Measurements from ENCODE around the gene MTOR.

DNA sequence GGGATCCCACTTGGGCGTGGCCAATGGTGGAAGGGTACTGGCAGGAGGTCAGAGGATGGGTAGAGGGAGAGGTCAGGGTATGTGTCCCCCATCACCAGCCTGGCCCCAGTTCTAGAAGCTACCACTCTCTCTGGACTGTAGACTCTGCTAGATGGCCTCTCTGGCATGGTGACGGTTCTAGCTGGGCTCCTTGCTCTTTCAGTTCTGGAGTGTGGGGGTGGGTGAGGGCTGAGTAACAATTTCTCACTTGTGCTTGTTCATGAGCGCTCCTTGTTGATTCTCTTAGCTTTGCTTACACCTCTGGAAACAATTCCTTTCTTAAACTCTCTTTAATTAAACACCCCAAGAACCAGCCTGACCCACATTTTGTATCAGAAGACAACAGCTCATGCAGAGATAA is 137.4 kb downstream of the MTOR start:
- TF ChIP-seq CTCF (IDR thresholded peaks at IDR 0.05; ENCODE audit: insufficient read depth, low read depth, low read length) (no peak), EZH2 (IDR thresholded peaks at IDR 0.05; ENCODE audit: insufficient read depth, low read length) (no peak)
